IPS-NIHi11 (cell line): ENCODE results near the gene RAP2B.
"Not testable (repeated sequence)": the region's sequence is repeated elsewhere in the genome, so short reads cannot be mapped to it uniquely, and the experiment has no call there.

Source experiments
- DNase-seq: peaks from one replicate; pipeline ENCODE4 v3.0.0; 2012; ENCODE audit warnings: mixed read lengths, low spot score

Gene RAP2B

DNA sequence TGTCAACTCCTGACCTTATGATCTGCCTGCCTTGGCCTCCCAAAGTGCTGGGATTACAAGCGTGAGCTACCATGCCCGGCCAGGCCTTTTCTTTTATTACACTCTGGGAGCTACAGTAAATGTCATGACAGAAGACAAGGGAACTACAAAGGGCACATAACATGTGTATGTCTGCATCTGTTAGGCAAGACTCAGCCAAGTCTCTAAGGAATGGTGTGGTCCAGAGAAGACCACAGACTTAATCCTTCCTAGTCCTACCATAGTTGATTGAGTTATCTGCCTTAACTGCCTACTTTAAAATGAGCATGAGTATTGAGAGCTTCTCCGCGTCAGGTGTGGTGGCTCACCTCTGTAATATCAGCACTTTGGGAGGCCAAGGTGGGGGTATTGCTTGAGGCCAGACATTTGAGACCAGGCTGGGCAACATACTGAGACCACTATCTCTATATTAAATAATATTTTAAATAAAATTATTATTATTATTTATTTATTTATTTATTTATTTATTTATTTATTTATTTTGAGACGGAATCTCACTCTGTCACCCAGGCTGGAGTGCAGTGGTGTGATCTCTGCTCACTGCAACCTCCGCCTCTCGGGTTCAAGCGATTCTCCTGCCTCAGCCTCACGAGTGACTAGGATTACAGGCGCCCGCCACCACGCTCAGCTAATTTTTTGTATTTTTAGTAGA is 31.9 kb downstream of the RAP2B start:
- DNase-seq: not testable (repeated sequence)

DNA sequence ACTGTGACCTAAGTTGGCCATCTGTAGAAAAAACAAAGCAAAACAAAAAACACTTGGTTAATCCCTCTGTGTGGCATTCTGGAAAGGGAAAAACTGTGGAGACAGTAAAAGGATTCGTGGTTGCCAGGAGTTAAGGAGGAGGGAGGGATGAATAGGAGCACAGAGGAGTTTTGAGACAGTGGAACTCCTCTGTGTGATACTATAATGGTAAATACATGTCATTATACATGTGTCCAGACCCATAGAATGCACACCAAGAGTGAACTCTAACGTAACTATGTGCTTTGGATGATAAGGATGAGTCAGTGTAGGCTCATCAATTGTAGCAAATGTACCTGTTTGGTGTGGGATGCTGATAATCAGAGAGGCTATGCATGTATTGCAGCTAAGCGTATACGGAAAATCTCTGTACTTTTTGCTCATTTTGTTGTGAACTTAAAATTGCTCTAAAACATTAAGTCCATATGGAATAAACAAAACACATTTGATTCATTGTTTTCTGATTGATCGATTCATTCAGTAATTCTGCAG is 33.4 kb downstream of the RAP2B start:
- DNase-seq: no peak

GRCh38 chr3:153209596-153209995 is 47.6 kb downstream of the RAP2B start:
- DNase-seq: peak; percentile 68

GRCh38 chr3:153210146-153210545 is 48.1 kb downstream of the RAP2B start:
- DNase-seq: peak; percentile 18

- DNase-seq: no peak
Observed at GRCh38 chr3:153210660-153211059, 48.6 kb downstream of the RAP2B start.

DNA sequence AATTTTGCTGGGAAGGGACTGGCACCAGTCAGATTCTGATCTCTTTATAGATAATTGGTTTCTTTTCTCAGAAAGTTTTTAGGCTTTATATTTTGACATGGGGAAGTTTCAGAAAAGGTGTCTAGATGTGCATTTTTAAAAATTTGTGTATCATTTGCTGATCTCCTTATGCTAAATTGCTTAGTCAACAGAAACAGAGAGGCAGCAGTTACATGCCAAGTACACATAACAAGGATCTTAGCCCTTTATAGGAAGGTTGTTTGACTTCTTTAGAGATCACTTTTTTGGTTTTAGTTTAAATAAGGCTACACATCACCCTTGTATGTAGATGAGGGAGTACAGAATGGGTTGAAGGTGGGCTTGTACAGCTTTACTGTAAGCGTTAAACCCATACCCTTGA is 53.5 kb downstream of the RAP2B start:
- no peak for DNase-seq

DNA sequence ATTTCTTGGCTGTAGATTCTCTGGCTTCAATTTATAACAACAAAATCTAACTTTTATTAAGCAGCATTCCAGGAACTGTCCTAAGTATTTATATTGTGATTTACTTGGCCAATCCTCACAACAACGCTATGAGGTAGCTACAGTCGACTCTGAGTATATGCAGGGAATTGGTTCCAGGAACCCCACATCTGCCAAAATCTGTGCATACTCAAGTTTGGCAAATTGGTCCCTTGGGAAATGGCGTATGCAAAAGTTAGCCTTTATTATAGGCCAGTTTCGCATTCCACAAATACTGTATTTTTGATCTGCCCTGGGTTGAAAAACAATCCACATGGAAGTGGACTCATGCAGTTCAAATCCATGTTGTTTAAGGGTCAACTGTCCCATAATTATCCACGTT is 53.9 kb downstream of the RAP2B start:
- DNase-seq: no peak

DNA sequence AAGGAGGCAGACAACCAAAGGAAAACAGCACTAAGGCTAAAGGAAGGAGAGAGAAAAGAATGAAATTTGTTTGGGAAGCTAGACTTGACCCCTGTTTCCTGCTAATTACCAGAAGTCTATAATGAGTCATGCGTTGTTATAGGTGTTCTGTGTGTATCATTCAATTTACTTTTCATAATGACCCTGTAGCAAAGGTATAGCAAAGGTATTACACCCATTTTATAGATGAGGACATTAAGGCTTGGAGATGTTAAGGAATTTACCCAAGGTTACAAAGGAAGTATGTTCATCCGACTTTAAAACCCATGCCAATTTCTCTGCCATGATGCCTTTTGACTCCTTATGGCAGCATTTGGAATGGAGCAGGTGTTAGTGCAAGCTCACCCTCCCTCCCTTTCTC is 54.9 kb downstream of the RAP2B start:
- no peak for DNase-seq

DNA sequence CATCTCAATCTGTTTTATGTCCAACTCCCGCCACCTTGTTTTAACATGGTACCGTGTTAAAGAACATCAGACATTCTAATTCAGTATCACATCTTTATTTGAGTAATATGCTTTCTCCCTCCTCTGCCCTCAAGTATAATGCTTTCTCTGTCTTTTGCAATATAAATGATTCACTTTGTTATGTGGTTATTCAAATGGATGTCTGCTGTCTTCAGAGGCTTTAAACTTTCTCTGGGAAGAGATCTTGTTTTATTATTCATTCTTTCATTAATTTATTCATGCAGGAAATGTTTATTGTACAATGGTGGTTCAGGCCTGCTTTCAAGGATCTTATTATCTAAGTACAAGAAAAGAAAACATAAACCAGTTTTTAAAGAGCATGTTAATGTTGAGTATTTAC is 57.1 kb downstream of the RAP2B start:
- no peak for DNase-seq
